Cortex of kidney (tissue), 1 donor: ENCODE data around the gene WNT9A.
"Not testable (repeated sequence)": the region's sequence is repeated elsewhere in the genome, so short reads cannot be mapped to it uniquely, and the experiment has no call there.

Source experiments
- DNase-seq: peaks from one replicate; lab custom pipeline; 2025; lab: John Stamatoyannopoulos, UW

The WNT9A gene

GRCh38 chr1:227910511-227911153, 37.1 kb downstream of the WNT9A start:
- no peak for DNase-seq

- not testable (repeated sequence) for DNase-seq
Observed at GRCh38 chr1:227909923-227910328, 37.8 kb downstream of the WNT9A start.

- DNase-seq: no peak
Observed at GRCh38 chr1:227909188-227909587, 38.5 kb downstream of the WNT9A start.

- no peak for DNase-seq
Observed at GRCh38 chr1:227908359-227908758, 39.4 kb downstream of the WNT9A start.

- DNase-seq: no peak
Observed at GRCh38 chr1:227907439-227908015, 40.2 kb downstream of the WNT9A start.

GRCh38 chr1:227906550-227907071, 41.1 kb downstream of the WNT9A start:
- DNase-seq: no peak

DNA sequence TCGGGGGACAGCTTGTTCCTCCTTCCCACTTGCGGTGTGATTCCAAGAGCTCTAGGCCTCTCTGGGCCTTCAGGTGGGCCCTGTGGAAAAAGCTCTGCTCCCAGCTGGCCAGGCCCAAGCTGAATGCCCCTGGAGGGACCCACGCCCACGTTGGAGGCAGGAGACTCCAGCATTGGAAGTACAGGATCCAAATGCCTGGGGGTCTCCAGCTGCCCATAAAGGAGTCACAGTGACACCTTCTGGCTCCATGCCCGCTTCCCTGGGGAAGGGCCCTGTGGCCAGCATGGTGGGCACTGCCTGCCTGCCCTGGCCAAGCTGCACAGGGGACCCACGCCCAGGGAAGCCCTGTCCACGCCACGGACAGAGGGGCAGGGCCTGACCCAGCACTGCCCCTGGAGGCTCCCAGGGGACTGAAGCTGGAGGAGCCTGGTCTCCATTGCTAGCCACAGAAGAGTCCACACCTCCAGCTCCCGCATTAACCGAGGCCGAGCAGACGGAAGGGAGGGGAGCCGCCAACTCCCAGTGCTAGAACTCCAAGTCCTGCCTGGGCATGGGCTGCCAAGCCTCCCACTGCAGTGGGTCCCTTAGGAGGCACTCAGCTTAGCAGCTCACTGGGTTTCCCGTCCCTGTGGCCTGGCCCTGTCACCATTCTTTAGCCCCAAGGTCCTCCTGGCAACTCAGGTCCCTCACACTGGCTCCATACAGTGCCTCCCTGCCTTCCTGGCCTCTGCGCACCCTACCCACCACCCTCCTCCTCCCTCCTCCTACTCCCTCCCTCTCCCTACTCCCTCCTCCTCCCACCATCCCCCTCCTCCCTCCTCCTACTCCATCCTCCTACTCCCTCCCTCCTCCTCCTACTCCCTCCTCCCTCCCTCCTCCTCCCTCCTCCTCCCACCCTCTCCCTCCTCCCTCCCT, 41.9 kb downstream of the WNT9A start:
- no peak for DNase-seq

DNA sequence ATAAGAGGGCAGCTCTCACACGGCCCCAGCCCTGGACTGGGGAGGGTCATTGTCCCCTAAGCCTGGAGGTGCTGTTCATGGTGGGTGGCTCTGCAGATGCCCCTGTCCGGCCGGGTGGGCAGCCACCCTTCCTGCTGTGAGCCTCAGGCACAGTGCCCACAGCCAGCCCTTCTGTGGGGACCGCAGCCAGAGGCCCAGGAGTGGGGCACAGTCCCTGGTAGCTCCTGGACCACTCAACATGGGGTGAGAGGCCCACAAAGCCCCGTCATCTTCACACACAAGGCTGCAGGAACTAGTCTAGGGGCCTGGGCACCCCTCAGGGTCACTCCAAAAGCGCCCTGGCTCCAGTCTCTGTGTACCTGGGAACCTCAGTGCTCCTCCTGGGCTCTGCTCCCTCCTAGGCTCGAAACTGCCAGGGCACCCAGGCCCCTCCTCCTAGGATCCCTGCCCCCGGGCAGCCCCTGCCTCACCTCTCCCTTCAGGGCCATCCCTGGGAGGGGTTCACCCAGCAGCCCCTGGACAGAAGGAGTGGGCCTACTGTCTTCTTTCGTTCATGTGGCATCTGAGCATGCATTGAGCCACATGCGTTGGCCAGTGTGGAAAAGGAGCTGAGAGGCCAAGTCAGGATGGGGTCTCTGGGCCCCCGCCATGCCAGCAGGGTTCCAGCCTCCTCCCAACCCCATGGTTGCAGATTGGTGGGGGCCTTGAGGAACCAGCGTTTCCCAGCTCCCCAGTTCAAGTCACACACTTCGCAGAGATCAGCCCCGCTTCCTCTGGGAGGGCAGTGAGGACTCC, 43.0 kb downstream of the WNT9A start:
- no peak for DNase-seq

GRCh38 chr1:227903614-227904501, 43.9 kb downstream of the WNT9A start:
- DNase-seq: no peak

DNA sequence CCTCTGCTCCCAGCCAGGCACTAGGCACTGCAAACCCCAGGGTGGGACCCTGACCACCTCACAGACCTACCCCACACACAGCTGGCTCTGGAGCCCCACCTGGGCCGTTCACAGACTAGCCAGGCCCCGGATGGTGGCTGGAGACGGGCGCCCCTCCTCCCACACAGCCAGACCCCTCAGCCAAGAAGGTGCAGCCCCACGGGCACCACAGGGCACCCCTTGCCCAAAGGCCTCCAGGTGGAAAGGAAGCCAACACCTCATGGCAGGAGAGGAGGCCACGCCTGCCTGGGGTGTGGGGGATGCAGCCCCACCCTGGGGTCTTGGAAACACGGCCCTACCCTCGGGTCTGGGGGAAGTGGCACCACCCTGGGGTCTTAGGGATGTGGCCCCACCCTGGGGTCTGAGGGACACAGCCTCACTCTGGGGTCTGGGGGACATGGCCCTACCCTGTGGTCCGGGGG, 44.6 kb downstream of the WNT9A start:
- no peak for DNase-seq

GRCh38 chr1:227902641-227902990, 45.1 kb downstream of the WNT9A start:
- DNase-seq: no peak

GRCh38 chr1:227901906-227902640, 45.7 kb downstream of the WNT9A start:
- no peak for DNase-seq

GRCh38 chr1:227901239-227901905, 46.4 kb downstream of the WNT9A start:
- no peak for DNase-seq

DNA sequence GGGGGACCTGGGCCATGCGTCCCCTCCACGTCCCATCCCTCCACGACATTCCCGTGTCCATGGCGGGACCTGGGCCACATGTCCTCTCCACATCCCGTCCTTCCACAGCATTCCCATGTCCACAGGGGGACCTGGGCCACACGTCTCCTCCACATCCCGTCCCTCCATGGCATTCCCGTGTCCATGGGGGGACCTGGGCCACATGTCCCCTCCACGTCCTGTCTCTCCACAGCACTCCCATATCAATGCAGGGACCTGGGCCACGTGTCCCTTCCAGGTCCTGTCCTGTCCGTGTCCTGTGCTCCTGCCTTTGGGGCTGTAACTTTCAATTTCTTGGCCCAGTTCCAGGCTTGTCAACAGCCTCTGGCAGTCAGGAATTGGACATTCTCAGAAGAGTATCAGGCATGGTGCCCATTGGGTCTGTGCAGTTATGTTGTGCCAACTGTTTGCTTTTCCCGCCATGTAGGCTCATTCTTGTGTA, 47.1 kb downstream of the WNT9A start:
- DNase-seq: no peak

DNA sequence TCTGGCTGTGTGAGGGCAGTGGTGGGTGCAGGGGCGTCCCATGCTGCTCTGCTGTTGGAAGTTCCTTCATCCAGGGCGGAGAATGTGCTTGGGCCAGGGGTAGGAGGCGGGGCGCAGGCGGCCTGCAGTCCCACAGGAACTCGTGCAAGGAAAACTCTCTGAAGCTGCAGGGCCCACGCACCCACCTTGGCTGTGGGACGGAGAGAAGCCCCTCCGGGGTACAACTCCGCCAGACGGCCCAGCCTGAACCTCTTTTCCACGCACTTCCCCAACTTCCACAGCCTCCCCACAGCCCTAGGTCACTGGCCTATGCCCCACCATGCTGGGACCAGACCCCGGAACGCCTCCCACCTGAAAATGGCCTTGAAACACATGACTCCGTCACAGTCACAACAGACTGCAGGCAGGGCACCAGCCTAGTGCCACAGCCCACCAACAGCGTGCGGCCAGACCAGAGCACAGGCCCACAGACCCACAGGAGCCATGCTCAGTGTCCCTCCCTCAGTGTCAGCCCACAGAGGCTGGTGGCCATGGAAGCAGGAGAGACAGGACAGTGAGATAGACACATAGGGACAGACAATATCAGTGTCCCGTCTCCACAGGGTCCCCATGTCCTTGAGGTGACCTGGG, 47.8 kb downstream of the WNT9A start:
- no peak for DNase-seq

DNA sequence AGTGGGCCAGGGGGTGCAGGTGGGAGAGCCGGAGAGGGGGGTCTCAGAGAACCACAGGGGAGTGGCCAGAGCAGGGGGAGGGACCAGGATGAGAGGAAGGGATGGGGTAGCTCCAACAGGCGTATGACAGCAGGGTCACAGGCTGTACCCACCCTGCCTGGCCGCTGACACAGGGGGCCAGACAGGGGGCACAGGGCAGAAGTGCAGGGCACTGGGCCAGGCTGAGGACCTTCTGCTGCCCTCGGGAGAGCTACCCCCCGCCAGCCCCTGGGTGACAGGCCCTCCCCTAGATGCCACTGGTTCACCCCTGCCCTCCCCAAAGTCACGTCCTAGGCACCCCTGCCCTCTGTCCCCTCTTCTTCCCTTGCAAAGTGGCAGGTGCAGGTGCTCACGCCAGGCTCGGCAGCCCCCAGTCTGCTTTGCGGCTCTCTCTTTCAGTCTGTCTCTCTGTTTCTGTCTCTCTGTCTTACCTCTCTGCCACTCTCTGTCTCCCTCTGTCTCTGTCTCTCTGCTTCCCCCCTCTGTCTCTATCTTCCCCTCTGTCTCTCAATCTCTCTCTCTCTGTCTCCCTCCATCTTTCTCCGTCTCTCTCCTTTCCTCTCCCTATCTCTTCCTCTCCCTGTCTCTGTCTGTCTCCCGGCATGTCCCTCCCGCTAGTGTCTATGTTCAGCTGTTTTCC, 48.5 kb downstream of the WNT9A start:
- DNase-seq: no peak

GRCh38 chr1:227898502-227899140, 49.1 kb downstream of the WNT9A start:
- DNase-seq: no peak
